Effector memory CD8-positive, alpha-beta T cell (primary cell): Measurements from ENCODE around the gene ORM2.
"Not testable (repeated sequence)": the region's sequence is repeated elsewhere in the genome, so short reads cannot be mapped to it uniquely, and the experiment has no call there.

ENCODE experiments used
- ATAC-seq: fragments of 150-1000 bp; cut with Tn5 transposase; replicated peaks from 2 replicates; pipeline ENCODE4 v1.10.0; 2021; ENCODE audit warnings: mild to moderate bottlenecking, moderate library complexity
- DNase-seq, 3 experiments: peaks; one replicate each; pipeline ENCODE4 v3.0.0; 2021
- H3K27ac Mint-ChIP-seq, 2 donors: one replicate each; pipeline ENCODE4 v1.8.0; 2022; ENCODE audit warnings: mild to moderate bottlenecking in 2 of 2, mixed read lengths in 2 of 2, moderate library complexity in 2 of 2
- H3K27me3 Mint-ChIP-seq, 2 donors: one replicate each; pipeline ENCODE4 v1.8.0; 2022; ENCODE audit warnings: mixed read lengths in 2 of 2
- H3K36me3 Mint-ChIP-seq: one replicate; pipeline ENCODE4 v1.8.0; 2022; ENCODE audit warnings: mild to moderate bottlenecking, moderate library complexity, mixed read lengths; ENCODE audit not compliant: insufficient read depth
- H3K4me1 Mint-ChIP-seq, 2 donors: one replicate each; pipeline ENCODE4 v1.8.0; 2022; ENCODE audit warnings: low read depth in 2 of 2, mixed read lengths in 2 of 2
- H3K4me3 Mint-ChIP-seq, 2 donors: one replicate each; pipeline ENCODE4 v1.8.0; 2022; ENCODE audit warnings: mild to moderate bottlenecking in 2 of 2, mixed read lengths in 2 of 2, moderate library complexity in 2 of 2
- H3K9me3 Mint-ChIP-seq, 2 donors: one replicate each; pipeline ENCODE4 v1.8.0; 2022; ENCODE audit warnings: mixed read lengths in 2 of 2

The ORM2 gene

DNA sequence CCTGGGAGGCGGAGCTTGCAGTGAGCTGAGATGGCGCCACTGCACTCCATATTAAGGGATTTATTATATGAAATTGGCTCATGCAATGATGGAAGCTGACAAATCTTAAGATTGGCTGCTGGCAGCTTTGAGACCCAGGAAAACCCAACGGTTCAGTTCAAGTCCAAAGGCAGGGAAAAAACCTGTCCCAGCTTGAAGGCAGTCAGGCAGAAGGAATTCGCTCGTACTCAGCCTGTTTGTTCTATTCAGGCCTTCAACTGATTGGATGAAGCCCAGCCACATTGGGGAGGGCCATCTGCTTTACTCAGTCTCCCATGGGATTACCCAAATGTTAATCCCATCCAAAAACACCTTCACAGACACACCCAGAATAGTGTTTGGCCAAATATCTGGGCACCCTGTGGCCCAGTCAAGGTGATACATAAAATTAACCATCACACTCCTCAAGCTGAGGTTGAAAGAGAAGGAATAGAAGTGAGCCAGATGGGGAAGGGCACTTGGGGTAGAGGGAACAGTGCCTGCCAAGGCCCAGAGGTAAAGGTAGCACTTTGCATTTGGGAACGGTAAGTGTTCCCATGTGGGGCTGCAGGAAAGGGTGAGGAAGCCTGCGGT, 15.3 kb upstream of the ORM2 start:
- Mint-ChIP-seq H3K4me3 (no peak overlapping the region), H3K27ac (no peak overlapping the region), H3K4me1 (no peaks in the 10 kb centered on the region), H3K9me3 (no peaks in the 10 kb centered on the region), H3K36me3 (no peaks in the 10 kb centered on the region), H3K27me3 (peaks cover 6 to 12% of the 10 kb centered on the region in 2 donors)
- no peak for DNase-seq
- ATAC-seq = no peak

- no peak for DNase-seq
- peaks cover 9 to 16% of the 10 kb centered on the region in 2 donors for H3K27me3 Mint-ChIP-seq
- no peak for ATAC-seq
- no peak overlapping the region for H3K4me3 Mint-ChIP-seq
- H3K9me3 Mint-ChIP-seq = no peaks in the 10 kb centered on the region
- no peaks in the 10 kb centered on the region for H3K36me3 Mint-ChIP-seq
- no peak overlapping the region for H3K27ac Mint-ChIP-seq
- no peaks in the 10 kb centered on the region for H3K4me1 Mint-ChIP-seq
Measured at GRCh38 chr9:114314881-114315722, 14.6 kb upstream of the ORM2 start.

DNA sequence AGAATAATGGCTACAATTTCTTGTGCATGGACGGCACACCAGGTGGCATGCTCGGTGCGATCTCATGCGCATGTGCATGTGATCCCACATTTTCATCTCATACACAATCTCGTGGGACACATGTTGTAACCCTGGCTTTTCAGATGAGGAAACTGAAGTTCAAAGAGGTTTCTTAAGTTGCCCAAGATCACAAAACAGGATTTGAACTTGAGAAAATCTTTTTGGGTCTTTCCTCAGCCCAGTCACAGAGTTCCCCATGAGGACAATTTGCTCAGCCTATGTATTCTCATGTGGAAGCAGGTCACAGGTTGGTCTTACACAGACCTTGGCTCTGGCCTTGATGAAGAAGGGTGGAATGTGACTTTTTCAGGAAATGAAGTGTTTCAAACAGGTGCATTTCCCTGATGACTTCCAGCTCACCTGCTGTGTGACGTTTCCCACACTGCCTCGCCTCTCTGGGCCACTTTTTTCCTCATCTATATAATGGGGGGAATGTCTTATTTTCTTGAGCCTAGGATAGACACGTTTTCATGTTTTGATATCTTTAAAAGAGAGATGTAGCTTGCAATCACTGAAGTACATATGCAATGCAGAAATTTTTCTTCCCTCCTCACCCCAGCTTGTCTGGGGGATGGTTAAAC, 13.8 kb upstream of the ORM2 start:
- no peak overlapping the region for H3K4me3 Mint-ChIP-seq
- DNase-seq = no peak
- no peaks in the 10 kb centered on the region for H3K9me3 Mint-ChIP-seq
- no peaks in the 10 kb centered on the region for H3K36me3 Mint-ChIP-seq
- H3K27ac Mint-ChIP-seq = no peak overlapping the region
- no peaks in the 10 kb centered on the region for H3K4me1 Mint-ChIP-seq
- peaks cover 9 to 16% of the 10 kb centered on the region in 2 donors for H3K27me3 Mint-ChIP-seq
- no peak for ATAC-seq

- no peak for DNase-seq
- Mint-ChIP-seq H3K9me3 (no peaks in the 10 kb centered on the region), H3K27ac (no peak overlapping the region), H3K36me3 (no peaks in the 10 kb centered on the region), H3K4me3 (no peak overlapping the region), H3K4me1 (no peaks in the 10 kb centered on the region), H3K27me3 (peaks cover 9 to 20% of the 10 kb centered on the region in 2 donors)
- ATAC-seq = no peak
Measured at GRCh38 chr9:114316605-114317230, 13.0 kb upstream of the ORM2 start.

GRCh38 chr9:114317665-114318357, 11.9 kb upstream of the ORM2 start:
- H3K9me3 Mint-ChIP-seq = no peaks in the 10 kb centered on the region
- ATAC-seq = no peak
- no peaks in the 10 kb centered on the region for H3K4me1 Mint-ChIP-seq
- H3K4me3 Mint-ChIP-seq = no peak overlapping the region
- H3K36me3 Mint-ChIP-seq = no peaks in the 10 kb centered on the region
- H3K27me3 Mint-ChIP-seq = peaks cover 9 to 29% of the 10 kb centered on the region in 2 donors
- H3K27ac Mint-ChIP-seq = no peak overlapping the region
- DNase-seq = no peak

DNA sequence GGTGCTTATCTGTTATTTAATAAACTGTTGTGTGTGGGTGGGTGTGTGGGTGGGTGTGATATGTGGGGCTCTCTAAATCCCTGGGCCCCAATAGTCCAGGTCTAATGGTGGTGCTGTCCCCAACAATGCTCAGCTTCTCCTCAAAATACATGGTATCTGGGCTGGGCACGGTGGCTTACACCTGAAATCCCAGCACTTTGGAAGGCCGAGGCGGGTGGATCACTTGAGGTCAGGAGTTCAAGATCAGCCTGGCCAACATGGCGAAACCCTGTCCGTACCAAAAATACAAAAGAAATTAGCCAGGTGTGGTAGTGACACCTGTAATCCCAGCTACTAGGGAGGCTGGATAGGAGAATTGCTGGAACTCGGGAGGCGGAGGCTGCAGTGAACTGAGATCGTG, 11.3 kb upstream of the ORM2 start:
- Mint-ChIP-seq H3K27me3 (peaks cover 9 to 29% of the 10 kb centered on the region in 2 donors), H3K36me3 (no peaks in the 10 kb centered on the region), H3K9me3 (no peaks in the 10 kb centered on the region), H3K27ac (no peak overlapping the region), H3K4me3 (no peak overlapping the region), H3K4me1 (no peaks in the 10 kb centered on the region)
- no peak for ATAC-seq
- DNase-seq = no peak

- Mint-ChIP-seq H3K4me1 (no peaks in the 10 kb centered on the region), H3K27me3 (peaks cover 9 to 29% of the 10 kb centered on the region in 2 donors), H3K4me3 (no peak overlapping the region), H3K36me3 (no peaks in the 10 kb centered on the region), H3K9me3 (no peaks in the 10 kb centered on the region), H3K27ac (no peak overlapping the region)
- DNase-seq = no peak
- no peak for ATAC-seq
Measured at GRCh38 chr9:114319147-114319546, 10.5 kb upstream of the ORM2 start.

GRCh38 chr9:114320710-114321109, 9.0 kb upstream of the ORM2 start:
- H3K4me1 Mint-ChIP-seq, H3K9me3 Mint-ChIP-seq, H3K27ac Mint-ChIP-seq, ATAC-seq, H3K4me3 Mint-ChIP-seq, H3K36me3 Mint-ChIP-seq, DNase-seq: not testable (repeated sequence)
- peaks cover 9 to 29% of the 10 kb centered on the region in 2 donors for H3K27me3 Mint-ChIP-seq

- H3K36me3 Mint-ChIP-seq = no peaks in the 10 kb centered on the region
- DNase-seq = no peak
- H3K9me3 Mint-ChIP-seq = no peaks in the 10 kb centered on the region
- H3K27ac Mint-ChIP-seq = no peak overlapping the region
- no peak for ATAC-seq
- peaks cover 9 to 29% of the 10 kb centered on the region in 2 donors for H3K27me3 Mint-ChIP-seq
- no peak overlapping the region for H3K4me3 Mint-ChIP-seq
- H3K4me1 Mint-ChIP-seq = no peaks in the 10 kb centered on the region
Measured at GRCh38 chr9:114321759-114322158, 7.9 kb upstream of the ORM2 start.

DNA sequence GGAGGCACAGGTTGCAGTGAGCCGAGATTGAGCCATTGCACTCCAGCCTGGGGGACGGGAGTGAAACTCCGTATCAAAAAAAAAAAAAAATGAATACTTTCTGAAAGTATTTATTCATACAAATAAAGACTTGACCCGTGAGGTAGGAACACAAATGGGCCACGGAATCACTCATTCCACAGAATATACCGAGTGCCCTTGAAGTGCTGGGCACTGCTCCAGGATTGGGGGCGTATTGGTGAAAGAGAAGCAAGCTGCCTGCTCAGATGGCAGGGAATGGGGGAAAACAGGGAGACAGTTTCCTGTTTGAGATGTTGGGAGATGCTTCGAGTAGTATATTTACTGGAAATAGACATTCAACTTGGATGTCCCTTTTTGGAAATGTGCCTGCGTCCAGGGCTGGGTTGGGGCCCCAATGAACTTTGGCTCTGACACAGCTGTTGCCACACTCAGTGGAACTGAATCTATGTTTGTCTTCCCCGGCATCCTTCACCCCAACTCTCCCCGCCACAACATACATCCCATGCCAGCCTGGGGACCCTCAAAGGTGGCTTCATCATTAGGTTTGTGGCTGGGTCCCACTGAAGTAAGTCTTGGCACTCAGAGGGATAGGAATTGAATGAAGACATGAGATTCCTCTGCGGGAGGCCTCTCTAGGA, 7.4 kb upstream of the ORM2 start:
- not testable (repeated sequence) for H3K27ac Mint-ChIP-seq, DNase-seq, H3K4me3 Mint-ChIP-seq, H3K36me3 Mint-ChIP-seq, H3K4me1 Mint-ChIP-seq, ATAC-seq, H3K9me3 Mint-ChIP-seq
- peaks cover 9 to 29% of the 10 kb centered on the region in 2 donors for H3K27me3 Mint-ChIP-seq

GRCh38 chr9:114322831-114323531, 6.7 kb upstream of the ORM2 start, which contains the start of gene ORM1:
Gene ORM1, plus strand, starts transcription at chr9:114323098. Its CDS starts 36 bp downstream, at chr9:114323134.
- not testable (repeated sequence) for H3K4me3 Mint-ChIP-seq, DNase-seq, ATAC-seq, H3K36me3 Mint-ChIP-seq, H3K27ac Mint-ChIP-seq, H3K4me1 Mint-ChIP-seq, H3K9me3 Mint-ChIP-seq
- H3K27me3 Mint-ChIP-seq = peaks cover 9 to 29% of the 10 kb centered on the region in 2 donors

DNA sequence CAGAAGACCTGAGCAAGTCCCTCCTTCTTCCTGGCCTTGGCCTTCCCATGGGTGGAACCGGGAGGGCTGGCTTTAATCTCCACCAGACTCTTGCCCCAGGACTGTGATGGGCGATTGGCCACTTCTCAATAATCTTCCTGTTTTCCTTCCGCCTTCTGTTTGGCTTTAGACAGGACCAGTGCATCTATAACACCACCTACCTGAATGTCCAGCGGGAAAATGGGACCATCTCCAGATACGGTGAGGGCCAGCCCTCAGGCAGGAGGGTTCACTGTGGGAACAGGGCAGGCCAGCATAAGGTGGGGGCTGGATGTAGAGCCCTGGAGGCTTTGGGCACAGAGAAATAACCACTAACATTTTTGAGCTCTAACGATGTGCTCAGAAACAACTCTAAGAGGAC, 5.8 kb upstream of the ORM2 start:
- DNase-seq, H3K9me3 Mint-ChIP-seq, H3K4me3 Mint-ChIP-seq, H3K36me3 Mint-ChIP-seq, H3K4me1 Mint-ChIP-seq, ATAC-seq, H3K27ac Mint-ChIP-seq: not testable (repeated sequence)
- H3K27me3 Mint-ChIP-seq = peaks cover 8 to 22% of the 10 kb centered on the region in 2 donors
